Endometrial microvascular endothelial cells (primary cell): ENCODE measurements around the gene GPR108. TPM values are rescaled to one million over a fixed set of nuclear protein-coding genes. Genes with fewer than 3 reads are reported as not detected.
"Not testable (repeated sequence)": the region's sequence is repeated elsewhere in the genome, so short reads cannot be mapped to it uniquely, and the experiment has no call there.

Experiments
- in situ Hi-C: cut with HindIII; loops from 2 replicates; pipeline ENCODE4 v1.10.0; 2017; ENCODE audit warnings: low sequenced_read_pairs, low pct_unique_long_range_greater_than_20kb; ENCODE audit errors: inconsistent ontology term
- total RNA-seq: library from RNA; depleted of rRNA; stranded (reverse); fragments of >200 nt; gene quantifications from one replicate; pipeline ENCODE4 v1.2.3, GENCODE V29; 2015; ENCODE audit errors: inconsistent ontology term

GPR108 gene
- total RNA-seq, 1 donor from 2014 or later = 65.2 TPM

- in situ Hi-C loops = no loop called here
Observed at GRCh38 chr19:6712692-6713670, 24.4 kb downstream of the GPR108 start.

- in situ Hi-C loops = no loop called here
Observed at GRCh38 chr19:6712231-6712630, 25.1 kb downstream of the GPR108 start.

GRCh38 chr19:6711605-6712004 is 25.8 kb downstream of the GPR108 start:
- in situ Hi-C loops = no loop called here

DNA sequence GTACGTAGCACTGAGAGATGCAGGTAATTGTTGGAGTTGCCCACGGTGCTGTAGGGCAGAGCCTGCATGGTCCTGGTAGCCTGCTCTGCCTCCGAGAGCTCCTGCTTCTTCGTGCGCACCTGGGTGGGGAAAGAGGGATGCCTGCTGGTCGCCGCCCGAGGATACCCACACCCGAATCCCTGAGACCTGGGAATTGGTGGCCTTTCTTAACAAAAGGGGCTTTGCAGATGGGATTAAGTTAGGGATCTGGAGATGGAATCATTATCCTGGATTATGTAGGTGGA is 26.4 kb downstream of the GPR108 start:
- in situ Hi-C loops = no loop called here

DNA sequence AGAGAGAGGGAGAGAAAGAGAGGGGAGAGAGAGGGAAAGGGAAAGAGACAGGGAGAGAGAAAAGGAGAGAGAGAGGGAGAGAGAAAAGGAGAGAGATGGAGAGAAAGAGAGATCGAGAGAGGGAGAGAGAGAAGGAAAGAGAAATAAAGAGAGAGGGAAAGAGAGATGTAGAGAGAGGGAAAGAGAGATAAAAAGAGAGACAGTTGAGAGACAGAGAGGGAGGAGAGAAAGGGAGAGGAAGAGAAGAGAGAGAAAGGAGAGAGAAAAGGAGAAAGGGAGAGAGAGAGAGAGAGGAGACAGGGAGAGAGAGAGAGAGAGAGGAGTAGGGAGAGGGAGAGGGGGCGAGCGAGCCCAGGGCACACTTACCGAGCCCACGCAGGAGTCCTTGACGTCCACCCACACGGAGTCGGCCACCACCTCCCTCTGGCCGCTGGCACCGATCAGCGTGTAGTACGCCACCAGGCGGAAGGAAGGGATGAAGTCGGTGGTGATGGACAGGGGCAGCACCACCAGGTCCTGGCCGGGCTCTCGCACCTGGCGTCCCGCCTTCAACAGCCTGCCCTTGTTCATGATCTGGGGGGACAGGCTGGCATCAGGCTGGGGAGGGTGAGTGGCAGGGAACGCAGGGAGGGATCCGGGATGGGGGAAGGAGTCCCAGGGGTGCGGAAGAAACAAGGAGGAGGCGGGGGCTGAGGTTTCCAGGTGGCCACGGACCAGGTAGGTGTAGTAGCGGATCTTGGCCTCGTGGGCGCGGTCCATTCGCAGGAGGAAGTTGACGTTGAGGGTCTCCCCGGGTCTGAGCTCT is 26.9 kb downstream of the GPR108 start:
- in situ Hi-C loops = no loop called here

- in situ Hi-C loops = no loop called here
Observed at GRCh38 chr19:6709549-6709948, 27.8 kb downstream of the GPR108 start.

DNA sequence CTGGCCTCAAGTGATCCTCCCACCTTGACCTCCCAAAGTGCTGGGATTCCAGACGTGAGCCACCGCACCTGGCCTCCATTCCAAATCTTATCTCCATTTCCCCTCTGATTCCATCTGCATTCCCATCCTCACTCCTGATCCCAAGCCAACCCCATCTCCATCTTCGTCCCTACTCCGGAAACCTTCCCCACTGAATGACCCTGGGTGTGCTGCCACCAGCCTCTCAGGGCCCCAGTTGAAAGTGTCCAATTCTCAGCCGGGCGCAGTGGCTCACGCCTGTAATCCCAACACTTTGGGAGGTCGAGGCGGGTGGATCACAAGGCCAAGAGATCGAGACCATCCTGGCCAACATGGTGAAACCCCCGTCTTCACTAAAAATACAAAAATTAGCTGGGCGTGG is 28.5 kb downstream of the GPR108 start:
- in situ Hi-C loops = not testable (repeated sequence)

GRCh38 chr19:6708346-6708745 is 29.0 kb downstream of the GPR108 start:
- in situ Hi-C loops = no loop called here

GRCh38 chr19:6707658-6708018 is 29.7 kb downstream of the GPR108 start:
- in situ Hi-C loops = no loop called here

DNA sequence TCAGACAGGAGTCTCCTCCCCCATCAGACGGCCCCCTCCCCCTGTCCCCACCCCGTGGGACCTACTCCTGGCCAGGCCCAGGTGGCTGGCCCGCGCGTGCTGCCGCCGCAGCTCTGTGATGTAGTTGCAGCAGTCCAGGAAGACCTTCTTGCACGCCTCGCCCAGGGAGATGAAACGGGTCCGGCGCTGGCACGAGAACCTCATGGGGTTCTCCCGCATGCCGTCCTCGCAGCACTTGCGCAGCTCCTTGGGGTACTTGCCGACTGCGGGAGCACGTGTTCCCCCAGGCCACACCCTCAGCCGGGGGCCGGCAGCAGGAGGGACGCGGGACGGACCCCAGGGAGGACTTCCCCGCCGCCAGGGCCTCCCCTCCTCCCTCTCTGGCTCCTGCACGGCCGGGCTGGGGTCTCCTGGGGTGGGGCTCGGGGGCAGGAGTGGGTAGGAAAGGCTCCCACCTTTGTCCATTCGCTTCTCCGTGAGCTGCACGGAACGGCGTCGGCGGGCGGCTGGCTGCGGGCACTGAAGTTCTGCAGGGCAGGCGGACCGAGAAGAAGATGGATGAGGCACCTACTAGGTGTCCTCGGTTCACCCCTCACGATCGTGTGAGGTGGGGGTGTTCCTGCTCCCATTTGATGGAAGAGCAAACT is 30.2 kb downstream of the GPR108 start:
- in situ Hi-C loops = no loop called here

DNA sequence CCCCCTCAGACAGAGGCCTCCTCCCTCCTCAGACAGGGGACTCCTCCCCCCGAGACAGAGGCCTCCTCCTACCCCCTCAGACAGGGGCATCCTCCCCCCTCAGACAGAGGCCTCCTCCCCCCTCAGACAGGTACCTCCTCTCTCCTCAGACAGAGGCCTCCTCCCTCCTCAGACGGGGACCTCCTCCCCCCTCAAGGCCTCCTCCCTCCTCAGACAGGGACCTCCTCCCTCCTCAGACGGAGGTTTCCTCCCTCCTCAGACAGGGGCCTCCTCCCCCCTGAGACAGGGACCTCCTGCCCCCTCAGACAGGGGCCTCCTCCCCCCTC is 30.8 kb downstream of the GPR108 start:
- in situ Hi-C loops = no loop called here

GRCh38 chr19:6705931-6706632 is 31.3 kb downstream of the GPR108 start:
- in situ Hi-C loops = no loop called here

GRCh38 chr19:6700586-6701316 is 36.6 kb downstream of the GPR108 start:
- in situ Hi-C loops = no loop called here

GRCh38 chr19:6699935-6700334 is 37.4 kb downstream of the GPR108 start:
- in situ Hi-C loops = no loop called here

DNA sequence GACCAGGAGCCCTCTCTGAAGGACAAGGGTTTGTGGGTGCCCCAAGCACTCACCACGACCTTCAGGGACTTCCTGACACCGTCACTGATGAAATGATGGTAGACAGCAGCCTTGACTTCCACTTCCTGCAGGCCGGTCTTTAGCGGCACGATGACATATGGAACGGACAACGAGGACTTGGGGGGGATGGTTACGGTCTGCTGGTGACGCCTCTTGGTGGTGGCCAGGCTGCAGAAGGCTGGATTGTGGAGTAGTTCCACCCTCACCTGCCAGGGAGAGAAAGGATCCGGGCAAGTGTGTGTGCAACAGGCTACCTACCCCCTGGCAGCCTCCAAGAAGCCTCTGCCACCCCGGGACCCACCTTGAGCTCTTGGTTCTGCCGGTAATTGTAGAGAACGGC is 40.1 kb downstream of the GPR108 start:
- in situ Hi-C loops = no loop called here

DNA sequence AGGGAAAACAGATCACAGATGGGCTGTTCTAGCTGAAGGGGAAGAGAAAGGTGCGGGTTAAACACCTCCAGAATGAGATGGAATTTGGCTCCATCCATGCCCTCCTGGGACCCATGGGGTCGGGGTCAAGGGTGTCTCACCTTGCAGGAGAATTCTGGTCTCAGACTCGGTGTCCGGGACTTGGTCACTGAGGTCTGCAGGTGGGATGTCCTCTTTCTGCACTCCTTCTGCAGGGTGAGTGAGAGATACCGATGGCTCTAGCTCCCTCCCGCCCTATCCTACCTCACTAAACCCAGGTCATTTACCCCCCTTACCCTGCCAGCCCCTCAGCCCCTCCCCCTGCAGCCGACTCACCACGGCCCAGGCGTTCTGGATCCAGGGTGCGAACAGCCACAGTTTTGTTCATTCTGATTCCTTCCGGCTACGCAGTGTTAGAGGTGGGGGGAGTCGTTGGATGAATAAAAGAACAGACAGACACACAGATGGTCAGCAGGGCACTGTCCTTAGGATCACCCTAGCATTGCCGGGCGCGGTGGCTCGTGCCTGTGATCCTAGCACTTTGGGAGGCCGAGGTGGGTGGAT is 41.0 kb downstream of the GPR108 start:
- in situ Hi-C loops = no loop called here

GRCh38 chr19:6694147-6694815 is 43.1 kb downstream of the GPR108 start:
- in situ Hi-C loops = no loop called here

GRCh38 chr19:6693681-6694080 is 43.7 kb downstream of the GPR108 start:
- in situ Hi-C loops = no loop called here
